Measurements from ENCODE around the gene AMPD2.
A peak's percentile ranks its signal among the peaks of the same experiment; 100 is the strongest.
"Not testable (repeated sequence)": the region's sequence is repeated elsewhere in the genome, so short reads cannot be mapped to it uniquely, and the experiment has no call there.

Gene AMPD2

DNA sequence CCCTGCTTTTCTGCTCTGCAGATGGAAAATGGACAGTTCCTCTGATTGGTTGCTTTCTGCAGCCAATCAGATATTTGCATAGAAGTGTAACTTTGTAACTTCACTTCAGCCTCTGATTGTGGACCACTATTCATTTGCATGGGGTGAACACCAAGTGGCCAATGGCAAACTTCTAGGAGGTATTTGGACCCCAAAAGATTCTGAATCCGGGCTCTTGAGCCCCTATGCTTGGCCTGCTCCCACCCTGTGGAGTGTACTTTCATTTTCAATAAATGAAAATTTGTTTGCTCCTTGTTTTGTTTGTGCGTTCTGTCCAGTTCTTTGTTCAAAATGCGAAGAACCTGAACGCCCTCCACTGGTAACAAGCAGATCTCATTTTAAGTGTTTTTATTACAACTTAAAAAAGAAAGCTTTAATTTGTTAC lies 29.9 kb downstream of the AMPD2 start:
- Mint-ChIP-seq H3K4me1 (no peaks in the 10 kb centered on the region), H3K27me3 (peaks cover 3% of the 10 kb centered on the region), H3K27ac (no peak overlapping the region), H3K4me3 (no peak overlapping the region), H3K36me3 (no peaks in the 10 kb centered on the region), H3K9me3 (no peaks in the 10 kb centered on the region)

DNA sequence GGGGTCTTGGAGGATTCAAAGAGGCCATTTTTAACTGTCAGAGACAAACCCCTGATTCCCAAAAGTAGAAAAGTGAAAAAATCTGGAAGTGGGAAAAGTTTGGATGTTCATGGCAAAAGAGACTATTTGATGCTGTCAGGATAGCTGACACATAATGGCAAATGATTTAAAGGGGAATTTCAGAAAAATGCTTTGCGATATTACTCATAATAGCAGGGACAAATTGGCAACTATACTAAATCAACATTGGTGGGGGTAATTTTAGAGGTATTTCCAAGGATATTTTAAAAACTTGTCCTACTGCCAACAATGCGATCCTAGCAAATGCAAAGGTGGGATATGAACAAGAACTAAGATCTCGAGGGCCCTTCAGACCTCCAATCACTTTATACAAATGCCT lies 31.0 kb downstream of the AMPD2 start:
- peaks cover 9% of the 10 kb centered on the region for H3K4me1 Mint-ChIP-seq
- H3K27ac Mint-ChIP-seq, result no peak overlapping the region
- H3K9me3 Mint-ChIP-seq, result no peaks in the 10 kb centered on the region
- H3K27me3 Mint-ChIP-seq, result peaks cover 3% of the 10 kb centered on the region
- H3K36me3 Mint-ChIP-seq, result no peaks in the 10 kb centered on the region
- no peak overlapping the region for H3K4me3 Mint-ChIP-seq

DNA sequence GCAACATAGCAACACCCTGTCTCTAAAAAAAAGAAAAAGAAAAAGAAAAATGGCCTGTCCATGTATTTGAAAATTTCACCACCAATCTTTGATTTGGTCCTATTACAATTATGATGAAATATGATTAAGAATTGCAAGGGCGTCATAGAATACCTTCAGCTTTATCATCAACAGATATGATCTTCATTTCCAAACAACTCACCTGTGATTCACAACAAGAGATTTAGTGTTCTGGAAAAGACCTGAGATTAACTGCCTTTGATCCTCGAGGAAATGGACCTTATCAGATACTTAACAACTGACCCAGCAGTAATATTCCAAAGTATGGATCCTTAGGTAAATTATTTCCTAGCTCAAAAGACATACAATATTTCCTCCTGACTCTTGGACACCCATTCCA lies 32.8 kb downstream of the AMPD2 start:
- Mint-ChIP-seq H3K4me1 (peaks cover 17% of the 10 kb centered on the region), H3K27me3 (peaks cover 3% of the 10 kb centered on the region), H3K27ac (no peak overlapping the region), H3K4me3 (no peak overlapping the region), H3K36me3 (no peaks in the 10 kb centered on the region), H3K9me3 (no peaks in the 10 kb centered on the region)

DNA sequence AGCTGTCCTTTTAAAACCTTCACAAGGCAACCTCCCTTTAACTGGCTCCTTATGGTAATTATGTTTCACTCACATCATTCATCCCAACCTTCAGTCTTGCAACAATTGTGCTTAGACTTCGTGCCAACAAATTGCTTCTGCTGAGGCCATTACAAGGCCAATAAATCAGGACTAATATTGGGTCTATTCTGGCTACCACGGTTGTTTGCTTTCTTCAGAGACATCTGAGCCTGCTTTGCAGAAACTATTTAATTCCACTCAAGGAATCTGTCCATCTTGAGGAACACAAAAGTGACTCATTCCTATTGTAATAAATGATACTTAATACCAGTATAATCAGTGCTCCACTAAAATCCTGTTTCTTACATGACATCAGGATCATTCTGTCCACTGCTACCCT lies 33.7 kb downstream of the AMPD2 start:
- H3K27ac Mint-ChIP-seq, result no peak overlapping the region
- H3K9me3 Mint-ChIP-seq, result no peaks in the 10 kb centered on the region
- H3K4me1 Mint-ChIP-seq, result peaks cover 17% of the 10 kb centered on the region
- H3K36me3 Mint-ChIP-seq, result no peaks in the 10 kb centered on the region
- H3K4me3 Mint-ChIP-seq, result no peak overlapping the region
- H3K27me3 Mint-ChIP-seq, result peaks cover 3% of the 10 kb centered on the region

DNA sequence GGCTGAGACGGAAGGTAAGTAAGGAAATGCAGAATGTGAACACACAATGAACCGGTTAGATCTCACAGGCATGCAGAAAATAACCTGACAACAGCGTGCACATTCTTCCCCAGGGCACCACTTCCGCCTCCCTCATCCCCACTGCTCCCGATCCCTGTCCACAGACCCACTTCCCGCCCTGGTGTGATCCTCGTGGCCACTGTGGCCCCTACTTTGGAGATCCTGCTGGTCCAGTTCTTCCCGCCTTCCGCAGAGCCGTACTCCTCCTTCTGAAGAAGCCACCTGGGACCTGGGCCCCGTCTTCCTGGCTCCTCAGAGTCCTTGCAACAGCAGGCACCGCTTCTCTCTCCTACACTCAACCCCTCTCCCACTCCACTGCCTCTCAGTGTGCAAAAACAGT lies 34.9 kb downstream of the AMPD2 start:
- Mint-ChIP-seq H3K27ac (peak overlapping the region; percentile 7), H3K9me3 (no peaks in the 10 kb centered on the region), H3K4me1 (peaks cover 17% of the 10 kb centered on the region), H3K27me3 (peaks cover 3% of the 10 kb centered on the region), H3K4me3 (no peak overlapping the region), H3K36me3 (no peaks in the 10 kb centered on the region)

DNA sequence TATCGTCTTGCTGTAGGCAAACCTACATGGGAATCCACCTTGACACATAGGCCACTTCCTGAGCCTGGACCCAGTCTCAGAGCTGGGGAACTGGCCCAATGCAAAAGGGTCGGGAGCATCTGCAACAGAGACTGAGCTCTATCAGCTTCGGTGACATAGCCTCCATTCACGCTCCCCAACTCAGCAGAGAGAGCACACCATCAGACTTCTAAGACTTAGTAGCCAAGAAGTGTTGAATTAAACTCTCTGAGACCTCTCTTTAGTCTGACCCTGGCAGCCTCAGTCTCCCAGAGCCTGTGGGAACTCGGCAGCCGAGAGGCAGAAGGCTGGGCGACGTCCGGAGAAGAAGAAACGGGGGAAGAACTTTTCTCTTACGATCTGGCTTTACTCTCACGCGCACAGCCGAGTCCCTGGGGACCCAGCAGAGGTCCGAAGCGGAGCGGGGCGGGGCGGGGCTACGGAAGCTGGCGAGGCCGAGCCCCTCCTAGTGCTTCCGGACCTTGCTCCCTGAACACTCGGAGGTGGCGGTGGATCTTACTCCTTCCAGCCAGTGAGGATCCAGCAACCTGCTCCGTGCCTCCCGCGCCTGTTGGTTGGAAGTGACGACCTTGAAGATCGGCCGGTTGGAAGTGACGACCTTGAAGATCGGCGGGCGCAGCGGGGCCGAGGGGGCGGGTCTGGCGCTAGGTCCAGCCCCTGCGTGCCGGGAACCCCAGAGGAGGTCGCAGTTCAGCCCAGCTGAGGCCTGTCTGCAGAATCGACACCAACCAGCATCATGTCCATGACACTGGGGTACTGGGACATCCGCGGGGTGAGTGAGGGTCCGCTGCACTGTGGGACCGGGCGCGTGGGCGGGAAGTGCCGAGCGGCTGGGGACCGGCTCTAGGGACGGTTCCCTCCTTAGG lies 36.2 kb downstream of the AMPD2 start, which contains the start of gene GSTM4:
GSTM4 (plus strand) TSS at position 485 of the 905 bp plus-strand sequence; CDS start at position 776, 291 bp downstream.
- H3K9me3 Mint-ChIP-seq, result no peaks in the 10 kb centered on the region
- peak within 1 kb of the TSS; percentile 94 for H3K4me3 Mint-ChIP-seq
- peak within 1 kb of the TSS; percentile 85 for H3K27ac Mint-ChIP-seq
- no peaks in the 10 kb centered on the region for H3K36me3 Mint-ChIP-seq
- H3K4me1 Mint-ChIP-seq, result peaks cover 17% of the 10 kb centered on the region
- peaks cover 3% of the 10 kb centered on the region for H3K27me3 Mint-ChIP-seq

DNA sequence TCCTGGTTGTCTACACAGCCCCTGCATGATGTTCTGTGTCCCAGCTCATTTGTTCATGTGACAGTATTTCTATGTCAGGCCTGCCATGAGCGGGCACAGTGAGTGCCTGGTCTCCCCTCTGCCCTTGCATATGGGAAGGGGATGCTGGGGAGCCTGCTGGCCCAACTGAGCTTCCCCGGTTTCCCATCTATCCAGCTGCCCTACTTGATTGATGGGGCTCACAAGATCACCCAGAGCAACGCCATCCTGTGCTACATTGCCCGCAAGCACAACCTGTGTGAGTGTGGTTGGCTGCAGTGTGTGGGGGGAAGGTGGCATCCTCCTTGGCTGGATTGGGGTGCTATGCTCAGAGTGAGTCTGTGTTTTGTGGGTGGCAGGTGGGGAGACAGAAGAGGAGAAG lies 37.8 kb downstream of the AMPD2 start:
- H3K27ac Mint-ChIP-seq, result peak overlapping the region; percentile 30
- peak overlapping the region; percentile 55 for H3K4me3 Mint-ChIP-seq

DNA sequence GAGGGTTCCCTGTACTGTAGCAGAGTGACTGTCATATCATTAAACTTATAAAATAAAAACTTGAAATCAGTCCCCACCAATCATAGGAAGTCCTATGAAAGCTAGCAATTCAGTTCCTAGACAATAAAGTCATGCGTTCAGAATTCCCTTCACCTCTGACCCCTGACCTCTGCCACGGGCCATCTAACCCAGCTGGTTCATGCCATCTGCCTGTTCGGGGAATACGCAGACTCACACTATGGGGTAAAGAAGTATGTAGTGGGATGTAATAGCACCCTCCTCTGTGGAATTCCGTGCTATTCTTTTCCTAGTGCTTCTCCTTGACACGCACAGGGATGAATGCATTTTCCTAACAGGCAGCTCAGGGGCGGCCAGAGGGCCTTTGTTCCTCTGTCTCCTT lies 38.3 kb downstream of the AMPD2 start:
- Mint-ChIP-seq H3K36me3 (no peaks in the 10 kb centered on the region), H3K4me1 (peaks cover 17% of the 10 kb centered on the region), H3K9me3 (no peaks in the 10 kb centered on the region), H3K27me3 (peaks cover 1% of the 10 kb centered on the region), H3K4me3 (peak overlapping the region; percentile 55), H3K27ac (no peak overlapping the region)

More for the DNA sequence above, 37.8 kb downstream of the AMPD2 start:
- H3K27me3 Mint-ChIP-seq, result peaks cover 1% of the 10 kb centered on the region
- H3K4me1 Mint-ChIP-seq, result peaks cover 17% of the 10 kb centered on the region
- H3K9me3 Mint-ChIP-seq, result no peaks in the 10 kb centered on the region
- no peaks in the 10 kb centered on the region for H3K36me3 Mint-ChIP-seq

DNA sequence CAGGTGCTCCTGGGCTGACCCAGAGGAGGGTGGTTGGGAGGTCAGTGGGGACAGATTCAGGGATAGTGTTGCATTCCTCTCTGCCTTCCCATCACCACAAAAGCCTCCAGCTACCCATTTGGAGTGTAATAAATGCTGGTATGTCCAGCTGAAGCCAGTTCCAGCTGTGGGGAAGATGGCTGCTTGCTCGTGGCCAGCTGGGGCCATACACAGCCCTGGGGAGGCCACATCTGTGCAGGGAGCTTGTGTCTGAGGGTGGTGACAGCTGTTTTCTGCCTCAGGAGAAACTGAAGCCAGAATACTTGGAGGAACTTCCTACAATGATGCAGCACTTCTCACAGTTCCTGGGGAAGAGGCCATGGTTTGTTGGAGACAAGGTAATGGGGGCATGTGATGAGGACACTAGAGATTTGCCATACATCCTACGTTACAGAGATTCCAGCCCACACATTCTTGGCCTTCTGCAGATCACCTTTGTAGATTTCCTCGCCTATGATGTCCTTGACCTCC lies 39.0 kb downstream of the AMPD2 start:
- Mint-ChIP-seq H3K9me3 (no peaks in the 10 kb centered on the region), H3K27me3 (no peaks in the 10 kb centered on the region), H3K27ac (no peak overlapping the region), H3K4me3 (no peak overlapping the region), H3K4me1 (peaks cover 17% of the 10 kb centered on the region), H3K36me3 (no peaks in the 10 kb centered on the region)

DNA sequence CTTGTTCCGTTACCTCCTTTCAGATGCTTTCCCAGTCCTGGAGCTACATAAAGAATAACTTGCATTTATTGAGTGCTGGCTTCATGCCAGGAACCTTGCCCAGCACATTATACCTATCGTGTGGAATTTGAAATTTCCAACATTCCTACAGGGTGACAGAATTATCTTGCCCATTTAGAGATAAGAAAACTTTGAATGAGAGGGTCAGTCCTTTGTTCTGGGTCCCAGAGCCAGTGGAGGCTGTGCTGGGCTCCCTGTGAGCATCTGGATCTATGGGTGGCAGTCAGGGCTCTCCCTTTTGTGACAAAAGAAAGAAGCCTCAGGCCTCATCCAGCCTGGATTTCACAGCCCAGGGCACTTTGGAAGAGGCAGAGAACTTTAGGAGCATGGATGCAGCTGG lies 39.5 kb downstream of the AMPD2 start:
- Mint-ChIP-seq H3K4me1 (peaks cover 17% of the 10 kb centered on the region), H3K27ac (no peak overlapping the region)

DNA sequence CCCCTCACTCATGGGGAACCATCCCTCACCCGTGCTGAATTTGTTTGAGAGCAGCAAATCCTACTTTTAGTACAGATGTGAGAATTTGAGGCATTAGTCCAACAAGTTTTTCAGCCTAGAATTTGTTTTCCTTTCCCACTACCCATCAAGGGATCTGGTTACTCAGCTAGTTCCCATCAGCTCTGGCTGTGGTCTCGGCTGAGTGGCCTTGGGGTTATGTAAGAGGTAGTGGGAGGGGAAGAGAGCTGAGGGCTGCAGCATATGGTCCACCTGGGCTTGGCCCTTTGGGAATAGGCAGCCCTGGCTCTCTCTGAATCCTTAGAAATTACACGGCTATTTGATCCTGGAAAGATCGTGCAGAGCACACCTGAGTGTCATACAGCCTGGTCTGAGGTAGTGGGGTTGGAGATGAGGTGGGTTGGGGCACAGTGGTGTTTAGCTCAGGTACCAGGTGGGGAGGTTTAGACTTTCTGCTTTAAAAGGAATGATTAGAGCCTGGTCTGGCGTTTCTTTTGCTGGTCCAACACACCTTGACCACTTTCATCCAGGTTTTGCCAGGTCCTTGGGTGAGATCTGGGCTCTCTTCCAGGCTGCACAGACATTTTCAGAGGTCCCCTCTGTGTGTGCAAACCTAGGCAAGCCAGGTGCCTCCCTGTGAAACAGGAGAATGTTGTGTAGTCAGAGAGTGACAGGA lies 40.5 kb downstream of the AMPD2 start:
- Mint-ChIP-seq H3K4me1 (peaks cover 13% of the 10 kb centered on the region), H3K36me3 (no peaks in the 10 kb centered on the region), H3K4me3 (no peak overlapping the region), H3K27ac (peak overlapping the region; percentile 30), H3K9me3 (no peaks in the 10 kb centered on the region), H3K27me3 (no peaks in the 10 kb centered on the region)

More for the DNA sequence above, 39.5 kb downstream of the AMPD2 start:
- H3K4me3 Mint-ChIP-seq, result no peak overlapping the region
- H3K36me3 Mint-ChIP-seq, result no peaks in the 10 kb centered on the region
- H3K9me3 Mint-ChIP-seq, result no peaks in the 10 kb centered on the region
- no peaks in the 10 kb centered on the region for H3K27me3 Mint-ChIP-seq

DNA sequence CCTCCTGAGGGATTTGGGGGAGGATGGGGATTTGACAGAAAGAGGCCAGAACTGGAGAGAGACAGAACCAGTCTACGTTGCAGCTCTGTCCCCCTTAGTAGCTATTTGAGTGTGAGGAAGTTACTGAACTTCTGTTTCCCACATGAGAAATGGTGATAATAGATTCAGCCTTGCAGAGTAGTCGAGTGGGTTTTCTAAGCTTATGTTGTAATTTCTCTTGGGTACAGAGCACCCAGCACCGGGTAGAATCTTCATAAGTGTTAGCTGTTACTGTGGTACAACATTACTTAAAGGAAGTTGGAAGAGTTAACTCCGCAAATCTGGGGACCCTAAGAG lies 41.0 kb downstream of the AMPD2 start:
- H3K27me3 Mint-ChIP-seq, H3K9me3 Mint-ChIP-seq, H3K4me1 Mint-ChIP-seq, H3K4me3 Mint-ChIP-seq, H3K36me3 Mint-ChIP-seq: not testable (repeated sequence)
- peak overlapping the region; percentile 30 for H3K27ac Mint-ChIP-seq

DNA sequence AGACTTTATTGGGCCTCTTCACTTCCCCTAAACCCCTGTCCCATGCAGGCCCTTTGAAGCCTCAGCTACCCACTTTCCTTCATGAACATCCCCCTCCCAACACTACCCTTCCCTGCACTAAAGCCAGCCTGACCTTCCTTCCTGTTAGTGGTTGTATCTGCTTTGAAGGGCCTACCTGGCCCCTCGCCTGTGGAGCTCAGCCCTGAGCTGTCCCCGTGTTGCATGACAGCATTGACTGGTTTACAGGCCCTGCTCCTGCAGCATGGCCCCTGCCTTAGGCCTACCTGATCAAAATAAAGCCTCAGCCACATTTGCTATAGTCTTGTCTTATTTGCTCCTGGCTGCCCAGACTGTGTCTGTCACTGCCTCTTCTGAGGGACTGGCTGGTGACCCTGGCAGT lies 41.8 kb downstream of the AMPD2 start:
- no peaks in the 10 kb centered on the region for H3K27me3 Mint-ChIP-seq
- no peaks in the 10 kb centered on the region for H3K36me3 Mint-ChIP-seq
- H3K9me3 Mint-ChIP-seq, result no peaks in the 10 kb centered on the region
- no peak overlapping the region for H3K4me3 Mint-ChIP-seq
- peaks cover 3% of the 10 kb centered on the region for H3K4me1 Mint-ChIP-seq
- no peak overlapping the region for H3K27ac Mint-ChIP-seq

DNA sequence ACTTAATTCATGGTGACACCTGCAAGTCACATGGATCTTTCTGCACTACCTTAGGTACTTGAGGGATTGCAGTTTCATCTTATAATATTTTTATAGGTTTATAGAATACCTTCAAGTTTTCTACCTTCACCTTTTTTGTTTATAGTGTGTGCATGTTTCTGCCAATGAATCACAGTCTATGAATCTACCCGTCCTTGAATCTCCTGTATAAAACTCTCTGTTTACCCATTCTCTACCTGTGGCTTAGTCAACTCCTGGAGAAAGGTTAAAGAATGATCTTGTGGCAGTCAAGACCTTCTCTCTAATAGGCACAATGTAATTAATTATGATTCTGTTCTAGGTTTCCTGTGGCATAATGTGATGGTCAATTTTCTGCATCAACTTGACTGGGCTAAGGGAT lies 45.0 kb downstream of the AMPD2 start:
- no peaks in the 10 kb centered on the region for H3K27me3 Mint-ChIP-seq
- H3K4me3 Mint-ChIP-seq, result no peak overlapping the region
- H3K36me3 Mint-ChIP-seq, result peaks cover under 1% of the 10 kb centered on the region
- no peak overlapping the region for H3K27ac Mint-ChIP-seq
- peaks cover 19% of the 10 kb centered on the region for H3K4me1 Mint-ChIP-seq
- no peaks in the 10 kb centered on the region for H3K9me3 Mint-ChIP-seq

DNA sequence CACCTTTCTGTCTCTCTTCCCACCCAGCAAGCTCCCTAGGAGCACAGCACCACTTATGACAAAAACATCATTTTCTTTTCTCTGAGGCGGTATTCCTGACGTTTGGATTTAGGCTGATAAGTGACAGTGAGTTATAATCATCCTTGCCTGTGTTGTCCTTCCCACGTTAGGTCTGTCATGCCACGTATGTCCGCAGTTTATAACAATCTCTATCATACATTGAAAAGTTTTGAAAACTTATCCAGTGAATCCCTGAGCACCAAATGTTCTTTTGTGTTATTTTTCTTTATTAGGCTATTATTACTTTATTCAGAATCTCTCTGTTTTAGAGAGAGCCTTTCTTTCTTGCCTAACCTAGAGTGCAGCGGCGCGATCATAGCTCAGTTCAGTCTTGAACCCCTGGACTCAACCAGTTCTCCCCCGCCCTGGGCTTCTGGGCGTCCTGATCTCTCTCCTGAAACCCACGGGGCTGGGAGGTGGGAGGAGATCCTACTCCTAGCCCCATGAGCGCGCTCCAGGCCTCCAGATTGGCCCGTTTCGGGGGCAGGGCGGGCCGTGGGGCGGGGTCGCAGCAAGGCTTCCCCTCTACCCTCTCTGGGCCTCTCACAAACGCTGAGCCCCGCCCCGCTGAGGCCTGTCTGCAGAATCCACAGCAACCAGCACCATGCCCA lies 48.0 kb downstream of the AMPD2 start, which contains the start of gene GSTM2:
GSTM2 (plus strand) TSS at position 606 of the 671 bp plus-strand sequence; CDS start at position 665, 59 bp downstream.
- H3K36me3 Mint-ChIP-seq, result peaks cover 7% of the 10 kb centered on the region
- peak within 1 kb of the TSS; percentile 76 for H3K27ac Mint-ChIP-seq
- H3K4me1 Mint-ChIP-seq, result peaks cover 27% of the 10 kb centered on the region
- no peaks in the 10 kb centered on the region for H3K27me3 Mint-ChIP-seq
- H3K4me3 Mint-ChIP-seq, result peak within 1 kb of the TSS; percentile 76
- no peaks in the 10 kb centered on the region for H3K9me3 Mint-ChIP-seq
